OCI-LY1 (cell line): ENCODE data around the gene TNNT2.

ENCODE experiments used
- H2AFZ ChIP-seq: fragments of 200-600 bp; sonication (generic), shearing (Covaris generic); 2 replicates; pipeline ENCODE4 v1.6.0; 2014; ENCODE audit warnings: antibody characterized with exemption, mild to moderate bottlenecking, low read length
- H3F3A ChIP-seq: fragments of 200-600 bp; sonication (generic), shearing (Covaris generic); 2 replicates; pipeline ENCODE4 v1.6.0; 2014; ENCODE audit warnings: mild to moderate bottlenecking, antibody characterized with exemption, low read length, moderate library complexity; ENCODE audit not compliant: insufficient read depth
- H3K27ac ChIP-seq: fragments of 200-600 bp; sonication (generic); 2 replicates; pipeline ENCODE4 v1.5.1; 2014; ENCODE audit warnings: low read length, mixed run types, mild to moderate bottlenecking, low read depth; ENCODE audit not compliant: poor library complexity, severe bottlenecking
- H3K27me3 ChIP-seq: fragments of 200-600 bp; sonication (generic); 2 replicates; pipeline ENCODE4 v1.6.0; 2014; ENCODE audit warnings: antibody characterized with exemption, mild to moderate bottlenecking, low read length, moderate library complexity; ENCODE audit not compliant: insufficient read depth
- H3K36me3 ChIP-seq: fragments of 200-600 bp; sonication (generic); 2 replicates; pipeline ENCODE4 v1.6.1; 2014; ENCODE audit warnings: mild to moderate bottlenecking, antibody characterized with exemption, low read length, moderate library complexity, mixed read lengths; ENCODE audit not compliant: insufficient read depth
- H3K4me1 ChIP-seq: fragments of 200-600 bp; sonication (generic); 2 replicates; pipeline ENCODE4 v1.5.1; 2014; ENCODE audit warnings: mild to moderate bottlenecking, low read length, moderate library complexity; ENCODE audit not compliant: insufficient read depth, severe bottlenecking
- H3K4me2 ChIP-seq: fragments of 200-600 bp; sonication (generic), shearing (Covaris generic); 2 replicates; pipeline ENCODE4 v1.6.1; 2014; ENCODE audit warnings: low read length
- H3K4me3 ChIP-seq: fragments of 200-600 bp; sonication (generic); 2 replicates; pipeline ENCODE4 v1.5.1; 2014; ENCODE audit warnings: low read length, low read depth, mild to moderate bottlenecking, mixed read lengths; ENCODE audit not compliant: poor library complexity, severe bottlenecking
- H3K79me2 ChIP-seq: fragments of 200-600 bp; shearing (Covaris generic); 2 replicates; pipeline ENCODE4 v1.6.1; 2016; ENCODE audit warnings: mixed run types, low read length, mixed read lengths; ENCODE audit not compliant: insufficient read depth
- H3K9ac ChIP-seq: fragments of 200-600 bp; sonication (generic), shearing (Covaris generic); 2 replicates; pipeline ENCODE4 v1.6.1; 2014; ENCODE audit warnings: mild to moderate bottlenecking, low read length, mixed read lengths
- H3K9me2 ChIP-seq: fragments of 200-600 bp; sonication (generic), shearing (Covaris generic); 2 replicates; pipeline ENCODE4 v1.6.1; 2014; ENCODE audit warnings: low read depth, mild to moderate bottlenecking, low read length, mixed read lengths
- H3K9me3 ChIP-seq: fragments of 200-600 bp; shearing (Covaris generic); 2 replicates; pipeline ENCODE4 v1.6.1; 2014; ENCODE audit warnings: low read length, mixed read lengths
- H4K20me1 ChIP-seq: fragments of 200-600 bp; sonication (generic), shearing (Covaris generic); 2 replicates; pipeline ENCODE4 v1.6.0; 2016; ENCODE audit warnings: mild to moderate bottlenecking, low read length; ENCODE audit not compliant: insufficient read depth
- CTCF ChIP-seq: fragments of 200-600 bp; sonication (generic), shearing (Covaris generic); IDR thresholded peaks from 2 replicates; pipeline ENCODE4 v1.5.1; 2017; ENCODE audit warnings: mild to moderate bottlenecking, antibody characterized with exemption, low read length, moderate library complexity, mixed read lengths
- EZH2 ChIP-seq: fragments of 200-600 bp; sonication (generic), shearing (Covaris generic); IDR thresholded peaks from 2 replicates; pipeline ENCODE4 v1.8.0; 2017; ENCODE audit warnings: borderline replicate concordance, mixed run types, mild to moderate bottlenecking, antibody characterized with exemption, low read length, moderate library complexity, mixed read lengths

TNNT2 gene

GRCh38 chr1:201377611-201378092 lies at the start of gene TNNT2:
TSS of gene TNNT2 (minus strand) at chr1:201377680. CDS start at chr1:201373254, 4,426 bp downstream.
- Histone ChIP-seq H3K9me3 (no peaks in the 10 kb centered on the region), H3K27me3 (no peaks in the 10 kb centered on the region), H4K20me1 (no peaks in the 10 kb centered on the region), H3K36me3 (no peaks in the 10 kb centered on the region), H3K9me2 (no peaks in the 10 kb centered on the region), H3K9ac (no peak within 1 kb of the TSS), H3K79me2 (no peaks in the 10 kb centered on the region), H3K27ac (no peak within 1 kb of the TSS), H2AFZ (no peak within 1 kb of the TSS), H3K4me2 (no peak within 1 kb of the TSS), H3K4me3 (no peak within 1 kb of the TSS), H3F3A (no peaks in the 10 kb centered on the region), H3K4me1 (no peaks in the 10 kb centered on the region)
- TF ChIP-seq EZH2, result no peak
- no peak for TF ChIP-seq CTCF

- Histone ChIP-seq H3K79me2 (no peaks in the 10 kb centered on the region), H4K20me1 (no peaks in the 10 kb centered on the region), H3F3A (no peaks in the 10 kb centered on the region), H3K4me1 (no peaks in the 10 kb centered on the region), H3K36me3 (no peaks in the 10 kb centered on the region), H3K4me2 (no peak overlapping the region), H3K9me3 (no peaks in the 10 kb centered on the region), H3K4me3 (no peak overlapping the region), H3K9ac (no peak overlapping the region), H3K27ac (no peak overlapping the region), H3K27me3 (no peaks in the 10 kb centered on the region), H3K9me2 (no peaks in the 10 kb centered on the region), H2AFZ (no peak overlapping the region)
- TF ChIP-seq EZH2 (no peak), CTCF (no peak)
These were observed 49.2 kb upstream of the TNNT2 start for GRCh38 chr1:201426479-201427310.

- Histone ChIP-seq H3K4me3 (no peak overlapping the region), H3K9me2 (no peaks in the 10 kb centered on the region), H3K27me3 (0 out of 2 replicates have a peak, but pooled peaks cover 6% of the 10 kb centered on the region), H3K4me1 (no peaks in the 10 kb centered on the region), H2AFZ (no peak overlapping the region), H3K36me3 (no peaks in the 10 kb centered on the region), H4K20me1 (no peaks in the 10 kb centered on the region), H3K9me3 (no peaks in the 10 kb centered on the region), H3K79me2 (no peaks in the 10 kb centered on the region), H3F3A (no peaks in the 10 kb centered on the region), H3K27ac (no peak overlapping the region), H3K4me2 (no peak overlapping the region), H3K9ac (no peak overlapping the region)
- TF ChIP-seq EZH2, result no peak
- TF ChIP-seq CTCF, result no peak
These were observed 46.7 kb upstream of the TNNT2 start for GRCh38 chr1:201424146-201424545.
